HG02642 (cell line): ENCODE data around the gene PEX11A.

Experiments
- ATAC-seq: cut with Tn5 transposase; IDR thresholded peaks from one replicate; pipeline ENCODE4 v1.9.1; 2021; ENCODE audit warnings: mild to moderate bottlenecking; ENCODE audit not compliant: unreplicated experiment, poor library complexity

Gene PEX11A

DNA sequence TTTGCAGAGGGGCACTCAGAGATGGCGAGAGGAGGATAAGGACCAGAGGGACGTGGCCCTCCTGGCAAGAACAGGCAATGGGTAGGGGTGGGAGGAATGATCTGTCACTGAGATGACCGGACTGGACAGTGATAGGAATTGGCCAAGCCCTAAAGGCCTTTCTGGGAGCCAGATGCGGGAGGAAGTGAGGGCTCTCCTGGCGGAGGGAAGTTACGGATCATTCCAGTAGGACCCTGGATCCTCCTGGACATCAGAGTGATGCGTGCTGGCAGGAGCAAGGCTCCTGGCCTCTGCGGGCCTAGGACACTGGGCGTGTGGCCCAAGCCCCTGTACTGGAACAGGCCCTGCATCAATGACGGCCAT lies 58.7 kb downstream of the PEX11A start:
- ATAC-seq, result no peak
